ENCODE results near the gene ANK2.

DNA sequence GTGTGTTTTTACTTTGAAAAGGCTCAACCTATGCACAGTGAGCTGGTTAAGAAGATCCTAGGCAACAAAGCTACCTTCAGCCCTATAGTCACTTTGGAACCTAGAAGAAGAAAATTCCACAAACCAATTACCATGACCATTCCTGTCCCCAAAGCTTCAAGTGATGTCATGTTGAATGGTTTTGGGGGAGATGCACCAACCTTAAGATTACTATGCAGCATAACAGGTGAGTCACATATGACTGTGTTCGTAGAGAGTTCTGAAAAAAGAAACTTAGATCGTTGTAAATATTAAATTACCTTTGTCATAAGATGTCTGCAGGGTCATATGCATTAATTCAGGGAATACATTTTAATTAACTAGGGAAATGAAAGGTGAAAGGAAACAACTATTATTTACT is 287.1 kb downstream of the ANK2 start:
- TF ChIP-seq, protein P1, sequence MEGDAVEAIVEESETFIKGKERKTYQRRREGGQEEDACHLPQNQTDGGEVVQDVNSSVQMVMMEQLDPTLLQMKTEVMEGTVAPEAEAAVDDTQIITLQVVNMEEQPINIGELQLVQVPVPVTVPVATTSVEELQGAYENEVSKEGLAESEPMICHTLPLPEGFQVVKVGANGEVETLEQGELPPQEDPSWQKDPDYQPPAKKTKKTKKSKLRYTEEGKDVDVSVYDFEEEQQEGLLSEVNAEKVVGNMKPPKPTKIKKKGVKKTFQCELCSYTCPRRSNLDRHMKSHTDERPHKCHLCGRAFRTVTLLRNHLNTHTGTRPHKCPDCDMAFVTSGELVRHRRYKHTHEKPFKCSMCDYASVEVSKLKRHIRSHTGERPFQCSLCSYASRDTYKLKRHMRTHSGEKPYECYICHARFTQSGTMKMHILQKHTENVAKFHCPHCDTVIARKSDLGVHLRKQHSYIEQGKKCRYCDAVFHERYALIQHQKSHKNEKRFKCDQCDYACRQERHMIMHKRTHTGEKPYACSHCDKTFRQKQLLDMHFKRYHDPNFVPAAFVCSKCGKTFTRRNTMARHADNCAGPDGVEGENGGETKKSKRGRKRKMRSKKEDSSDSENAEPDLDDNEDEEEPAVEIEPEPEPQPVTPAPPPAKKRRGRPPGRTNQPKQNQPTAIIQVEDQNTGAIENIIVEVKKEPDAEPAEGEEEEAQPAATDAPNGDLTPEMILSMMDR (IDR thresholded peaks at IDR 0.05 in 8 of 11, conservative IDR thresholded peaks at IDR 0.05 in 3 of 11), result no peak
- no peak for TF ChIP-seq POLR2A (IDR thresholded peaks at IDR 0.05)
- TF ChIP-seq POLR2AphosphoS5 (IDR thresholded peaks at IDR 0.05), result no peak
